GM12878 (cell line): ENCODE measurements around the gene CDC42BPA. TPM values are rescaled to one million over a fixed set of nuclear protein-coding genes. Genes with fewer than 3 reads are reported as not detected.

Experiments used
- ATAC-seq: fragments of 200-7000 bp; cut with Tn5 transposase; 3 replicates; pipeline ENCODE4 v1.9.1; 2020; ENCODE audit warnings: mild to moderate bottlenecking, moderate library complexity
- BruUV-seq: library from RNA; stranded (reverse); fragments of 400-500 nt; replicated peaks from 2 replicates; lab custom pipeline; 2021; lab: Mats Ljungman, UMichigan
- CTCF ChIA-PET: fragments of 300-600 bp; sonication (Branson Sonifier 250); formaldehyde crosslinking; extraction: SDS; loops from one replicate; lab custom pipeline; 2021; ENCODE audit warnings: inconsistent platforms; lab: Yijun Ruan, JAX
- POLR2A ChIA-PET: fragments of 350-600 bp; formaldehyde crosslinking; extraction: SDS; loops from one replicate; lab custom pipeline; 2021; ENCODE audit warnings: inconsistent platforms; lab: Charles Lee
- RAD21 ChIA-PET: fragments of 300-600 bp; sonication (Branson Sonifier 250); formaldehyde crosslinking; loops from one replicate; lab custom pipeline; 2023; ENCODE audit warnings: antibody characterized with exemption; ENCODE audit not compliant: unreplicated experiment; lab: Charles Lee
- SMC1A ChIA-PET: fragments of 300-600 bp; sonication (Branson Sonifier 250); formaldehyde crosslinking; loops from one replicate; lab custom pipeline; 2023; ENCODE audit not compliant: unreplicated experiment, uncharacterized antibody; lab: Charles Lee
- DNase-seq: peaks from one replicate; pipeline ENCODE4 v3.0.0-alpha.2; 2011; ENCODE audit warnings: low read depth, low spot score
- FAIRE-seq: peaks from 3 replicates; lab custom pipeline; 2011; peaks lifted over from hg19 to GRCh38; lab: Jason Lieb, UNC
- H2AFZ ChIP-seq: 2 replicates; pipeline ENCODE4 v1.6.0; 2011; ENCODE audit warnings: low read depth, low read length, control low read depth; ENCODE audit not compliant: control insufficient read depth
- H3K27ac ChIP-seq: 2 replicates; pipeline ENCODE4 v1.5.1; 2011; ENCODE audit warnings: control low read depth; ENCODE audit not compliant: control insufficient read depth, insufficient read depth
- H3K27me3 ChIP-seq, 2 experiments: replicated peaks in 1 of 2; 2 replicates each; pipeline versions ENCODE4 v1.6.0 to v1.6.1; 2011; ENCODE audit warnings: low read length in 1 of 2; ENCODE audit not compliant: control insufficient read depth in 2 of 2, insufficient read depth in 2 of 2
- H3K36me3 ChIP-seq, 2 experiments: 2 replicates each; pipeline ENCODE4 v1.5.1; 2011; ENCODE audit warnings: low read length in 1 of 2; ENCODE audit not compliant: control insufficient read depth in 2 of 2, insufficient read depth in 2 of 2
- H3K4me1 ChIP-seq: 2 replicates; pipeline ENCODE4 v1.6.1; 2011; ENCODE audit warnings: mild to moderate bottlenecking, low read length, moderate library complexity, mixed read lengths; ENCODE audit not compliant: control insufficient read depth, insufficient read depth
- H3K4me2 ChIP-seq: 2 replicates; pipeline ENCODE4 v1.6.0; 2011; ENCODE audit warnings: control low read depth; ENCODE audit not compliant: control insufficient read depth, insufficient read depth
- H3K4me3 ChIP-seq: fragments of 200-600 bp; sonication (generic); 2 replicates; pipeline ENCODE4 v1.5.1; 2016
- H3K79me2 ChIP-seq: 2 replicates; pipeline ENCODE4 v1.6.0; 2011; ENCODE audit warnings: low read length; ENCODE audit not compliant: control insufficient read depth, insufficient read depth
- H3K9ac ChIP-seq: 2 replicates; pipeline ENCODE4 v1.8.0; 2011; ENCODE audit warnings: low read length, control low read depth, mixed read lengths; ENCODE audit not compliant: control insufficient read depth, insufficient read depth
- H3K9me3 ChIP-seq: replicated peaks from 3 replicates; pipeline ENCODE4 v1.5.1; 2011; ENCODE audit warnings: mild to moderate bottlenecking, low read length; ENCODE audit not compliant: control insufficient read depth, insufficient read depth
- H4K20me1 ChIP-seq: 2 replicates; pipeline ENCODE4 v1.6.0; 2011; ENCODE audit not compliant: control insufficient read depth, insufficient read depth
- CEBPZ ChIP-seq: fragments of 150-350 bp; IDR thresholded peaks from 2 replicates; pipeline ENCODE4 v1.6.1; 2016; ENCODE audit warnings: low read depth, low read length
- FOXK2 ChIP-seq: fragments of 450-650 bp; IDR thresholded peaks from 2 replicates; pipeline ENCODE4 v1.6.1; 2017; ENCODE audit warnings: mild to moderate bottlenecking, moderate library complexity
- HSF1 ChIP-seq: fragments of 150-350 bp; IDR thresholded peaks from 2 replicates; pipeline ENCODE4 v1.6.1; 2014; ENCODE audit warnings: mild to moderate bottlenecking, low read depth, low read length
- NR2C2 ChIP-seq: IDR thresholded peaks from 2 replicates; pipeline ENCODE4 v1.6.1; 2011; ENCODE audit warnings: borderline replicate concordance, low read depth; ENCODE audit not compliant: control insufficient read depth, insufficient read length
- RCOR1 ChIP-seq: conservative IDR thresholded peaks from 2 replicates; pipeline ENCODE4 v1.6.1; 2012; ENCODE audit warnings: low read depth, low read length, improper control_type of control experiment
- SREBF1 ChIP-seq: IDR thresholded peaks from 2 replicates; pipeline ENCODE4 v1.6.1; 2012; ENCODE audit warnings: mild to moderate bottlenecking, low read length
- WRNIP1 ChIP-seq: IDR thresholded peaks from 2 replicates; pipeline ENCODE4 v1.6.1; 2011; ENCODE audit warnings: low read depth, low read length, improper control_type of control experiment, borderline replicate concordance
- WGBS: methylation state at CpG from one replicate; pipeline ENCODE4 v1.1.6; 2016; ENCODE audit warnings: low lambda C conversion rate; ENCODE audit not compliant: insufficient replicate concordance, insufficient coverage; ENCODE audit errors: missing lambda C conversion rate; 5-methylcytosine and 5-hydroxymethylcytosine counted together
- in situ Hi-C: fragments of 300-500 bp; cut with MboI; formaldehyde crosslinking; loops from 9 replicates; pipeline ENCODE4 v1.14.3; 2018; ENCODE audit warnings: mixed read lengths
- intact Hi-C: fragments of 100-400 bp; cut with micrococcal nuclease; formaldehyde crosslinking; loops from one replicate; pipeline ENCODE4 v1.14.2; 2022; ENCODE audit not compliant: unreplicated experiment
- polyA plus RNA-seq, 11 experiments: library from polyadenylated mRNA; depleted of rRNA in 4 of 11; unstranded in 6 of 11; stranded (reverse) in 5 of 11; fragments of >200 nt; fragmentation: Nextera tagmentation in 4 of 11; fragmentation: Illumina TruSeq in 1 of 11; extraction: Ambion mirVana in 4 of 11; extraction: Trizol in 1 of 11; gene quantifications; 1 replicate in 1 of 11; 2 replicates in 10 of 11; pipeline versions ENCODE4 v1.2.1 to v1.2.3, GENCODE V29; 2011 to 2016; ENCODE audit warnings: inconsistent platforms in 2 of 11, missing spikeins in 2 of 11, low read depth in 1 of 11
- total RNA-seq, 4 experiments: library from RNA; depleted of rRNA in 3 of 4; stranded (reverse); fragments of >200 nt in 3 of 4; fragmentation: Illumina TruSeq in 1 of 4; extraction: Trizol in 1 of 4; gene quantifications; 2 replicates each; pipeline versions ENCODE4 v1.2.1 to v1.2.3, GENCODE V29; 2013 to 2021

Gene CDC42BPA
- total and polyA plus RNA-seq, 10 of the 15 experiments (the other 5 are each of a cell fraction or from before 2014, with no cell fraction given): 0.02 to 0.52 (median 0.10) TPM

- ATAC-seq: no peak
- H3K36me3 ChIP-seq: peaks cover 0 to 1% of the 10 kb centered on the region in 2 experiments; a peak in 1 of 4 replicates
- H4K20me1 ChIP-seq: no peaks in the 10 kb centered on the region
- H3K27me3 ChIP-seq: no peaks in the 10 kb centered on the region
- BruUV-seq: no TSS peak
- no peak overlapping the region for H3K4me3 ChIP-seq
- no peak for DNase-seq
- RAD21 ChIA-PET: no interaction called here
- no peaks in the 10 kb centered on the region; the same call in 2 of the 3 replicates for H3K9me3 ChIP-seq
- FAIRE-seq: no peak
- POLR2A ChIA-PET: interaction anchor here (0.6 kb wide), 1 partner anchor 109 kb away, joined by 3 read pairs; no protein-coding TSS in a partner anchor
- in situ Hi-C loops (no loop called here), intact Hi-C loops (no loop called here)
- no peaks in the 10 kb centered on the region for H3K79me2 ChIP-seq
- 92% methylated on average over 13 of the region's 13 CpGs for WGBS
- TF ChIP-seq WRNIP1 (no peak), FOXK2 (no peak), CEBPZ (no peak), RCOR1 (no peak), NR2C2 (no peak), HSF1 (no peak), SREBF1 (no peak)
- H3K9ac ChIP-seq: no peak overlapping the region
- H3K27ac ChIP-seq: no peak overlapping the region
- SMC1A ChIA-PET: no interaction called here
- CTCF ChIA-PET: no interaction called here
- no peaks in the 10 kb centered on the region; the same call in 1 of the 2 replicates for H3K4me1 ChIP-seq
- H2AFZ ChIP-seq: no peak overlapping the region
- no peak overlapping the region for H3K4me2 ChIP-seq
Observed at GRCh38 chr1:226958300-226958699, 360.0 kb downstream of the CDC42BPA start.
